Kidney (tissue), 14 donors: ENCODE results near the gene ALDH8A1. TPM values are rescaled to one million over a fixed set of nuclear protein-coding genes. Genes with fewer than 3 reads are reported as not detected.

ENCODE experiments used
- DNase-seq, 5 donors: peaks; one replicate each; pipeline ENCODE4 v3.0.0-alpha.2; 2013 to 2020
- FAIRE-seq: peaks from 2 replicates; lab custom pipeline; 2012; peaks lifted over from hg19 to GRCh38; lab: Jason Lieb, UNC
- H3K27ac ChIP-seq, 2 donors: one replicate each; pipeline ENCODE4 v1.7.0; 2013; ENCODE audit warnings: low read depth in 2 of 2, low read length in 2 of 2, inconsistent platforms in 1 of 2
- H3K27me3 ChIP-seq: one replicate; pipeline ENCODE4 v1.7.1; 2013; ENCODE audit warnings: low read length, inconsistent platforms; ENCODE audit not compliant: control insufficient read depth, insufficient read depth
- H3K36me3 ChIP-seq, 3 donors: one replicate each; pipeline versions ENCODE4 v1.7.0 to v1.7.1; 2013; ENCODE audit warnings: low read length in 3 of 3, control low read depth in 1 of 3, inconsistent platforms in 1 of 3; ENCODE audit not compliant: insufficient read depth in 3 of 3, control insufficient read depth in 2 of 3
- H3K4me1 ChIP-seq, 3 donors: one replicate each; pipeline versions ENCODE4 v1.7.0 to v1.7.1; 2013; ENCODE audit warnings: low read length in 3 of 3, inconsistent platforms in 1 of 3, low read depth in 1 of 3; ENCODE audit not compliant: control insufficient read depth in 2 of 3, insufficient read depth in 2 of 3
- H3K4me3 ChIP-seq, 3 donors: one replicate each; pipeline versions ENCODE4 v1.7.0 to v1.8.1; 2013; ENCODE audit warnings: low read length in 3 of 3, control low read depth in 1 of 3, inconsistent platforms in 1 of 3
- H3K9ac ChIP-seq, 3 donors: one replicate each; pipeline versions ENCODE4 v1.7.0 to v1.7.1; 2013; ENCODE audit warnings: low read length in 3 of 3, control low read depth in 1 of 3, inconsistent platforms in 1 of 3
- H3K9me3 ChIP-seq, 3 donors: one replicate each; pipeline versions ENCODE4 v1.7.0 to v1.7.1; 2013; ENCODE audit warnings: low read length in 3 of 3, control low read depth in 1 of 3, inconsistent platforms in 1 of 3; ENCODE audit not compliant: control insufficient read depth in 2 of 3, insufficient read depth in 1 of 3
- intact Hi-C: fragments of 100-400 bp; cut with DNase I; formaldehyde crosslinking; loops from one replicate; pipeline ENCODE4 v1.11.1; 2022
- polyA plus RNA-seq: library from polyadenylated mRNA; stranded (reverse); fragments of 350-450 nt; fragmentation: Illumina TruSeq; extraction: RNeasy Lipid Tissue Mini Kit (QIAGEN cat#74804); gene quantifications from one replicate; pipeline ENCODE4 v1.2.3, GENCODE V29; 2014; ENCODE audit warnings: low read depth, low replicate concordance; ENCODE audit not compliant: insufficient read depth
- total RNA-seq: library from RNA; stranded (reverse); fragmentation: NEBNext Ultra II Directional; extraction: Animal tissue kit (Norgen Biotek cat#: 25700); gene quantifications from one replicate; pipeline ENCODE4 v1.2.1, GENCODE V29; 2021
- TF ChIP-seq, protein P1 (sequence below): IDR thresholded peaks from 3 replicates; pipeline ENCODE4 v1.5.1; 2012; ENCODE audit warnings: mild to moderate bottlenecking, moderate library complexity, borderline replicate concordance; ENCODE audit not compliant: insufficient read depth; ENCODE audit errors: extremely low read depth
- donor health status: control.
- donor health status: control.
- donor health status: control.
- donor health status: control.
- donor health status: control.
- donor health status: DM: yes; HTN: yes; CAD: no.
- donor health status: Normal renal cell carcinoma (clear cell type).

ALDH8A1 gene
- total and polyA plus RNA-seq, 2 donors from 2014 or later, result 11.2 to 56.7 TPM

DNA sequence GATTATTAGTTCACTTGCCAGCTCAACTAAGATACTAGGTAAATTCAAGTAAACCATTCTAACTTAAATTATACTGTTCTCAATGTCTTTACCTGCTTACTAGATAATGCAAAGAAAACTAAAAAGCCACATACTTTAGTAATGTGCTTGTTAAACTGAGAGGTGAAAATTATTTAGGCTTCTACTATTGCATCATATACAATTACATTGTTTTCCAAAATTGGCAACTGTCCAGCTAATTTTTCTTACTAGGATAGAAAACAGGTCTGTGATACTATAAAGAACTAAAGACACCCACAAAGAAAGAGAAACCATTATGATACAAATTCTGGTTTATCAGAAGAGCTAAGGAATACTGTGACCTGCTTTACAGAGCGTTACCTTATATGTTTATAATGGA, 45.6 kb upstream of the ALDH8A1 start:
- no peaks in the 10 kb centered on the region for H3K27me3 ChIP-seq
- no peaks in the 10 kb centered on the region for H3K9me3 ChIP-seq
- no peak overlapping the region for H3K27ac ChIP-seq
- FAIRE-seq (no peak), DNase-seq (no peak)
- no peak overlapping the region for H3K4me3 ChIP-seq
- TF ChIP-seq, protein P1, sequence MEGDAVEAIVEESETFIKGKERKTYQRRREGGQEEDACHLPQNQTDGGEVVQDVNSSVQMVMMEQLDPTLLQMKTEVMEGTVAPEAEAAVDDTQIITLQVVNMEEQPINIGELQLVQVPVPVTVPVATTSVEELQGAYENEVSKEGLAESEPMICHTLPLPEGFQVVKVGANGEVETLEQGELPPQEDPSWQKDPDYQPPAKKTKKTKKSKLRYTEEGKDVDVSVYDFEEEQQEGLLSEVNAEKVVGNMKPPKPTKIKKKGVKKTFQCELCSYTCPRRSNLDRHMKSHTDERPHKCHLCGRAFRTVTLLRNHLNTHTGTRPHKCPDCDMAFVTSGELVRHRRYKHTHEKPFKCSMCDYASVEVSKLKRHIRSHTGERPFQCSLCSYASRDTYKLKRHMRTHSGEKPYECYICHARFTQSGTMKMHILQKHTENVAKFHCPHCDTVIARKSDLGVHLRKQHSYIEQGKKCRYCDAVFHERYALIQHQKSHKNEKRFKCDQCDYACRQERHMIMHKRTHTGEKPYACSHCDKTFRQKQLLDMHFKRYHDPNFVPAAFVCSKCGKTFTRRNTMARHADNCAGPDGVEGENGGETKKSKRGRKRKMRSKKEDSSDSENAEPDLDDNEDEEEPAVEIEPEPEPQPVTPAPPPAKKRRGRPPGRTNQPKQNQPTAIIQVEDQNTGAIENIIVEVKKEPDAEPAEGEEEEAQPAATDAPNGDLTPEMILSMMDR, result no peak
- intact Hi-C loops, result no loop called here
- H3K4me1 ChIP-seq, result no peaks in the 10 kb centered on the region
- peaks cover 0 to 7% (median 5%) of the 10 kb centered on the region in 3 donors for H3K36me3 ChIP-seq
- H3K9ac ChIP-seq, result no peak overlapping the region

DNA sequence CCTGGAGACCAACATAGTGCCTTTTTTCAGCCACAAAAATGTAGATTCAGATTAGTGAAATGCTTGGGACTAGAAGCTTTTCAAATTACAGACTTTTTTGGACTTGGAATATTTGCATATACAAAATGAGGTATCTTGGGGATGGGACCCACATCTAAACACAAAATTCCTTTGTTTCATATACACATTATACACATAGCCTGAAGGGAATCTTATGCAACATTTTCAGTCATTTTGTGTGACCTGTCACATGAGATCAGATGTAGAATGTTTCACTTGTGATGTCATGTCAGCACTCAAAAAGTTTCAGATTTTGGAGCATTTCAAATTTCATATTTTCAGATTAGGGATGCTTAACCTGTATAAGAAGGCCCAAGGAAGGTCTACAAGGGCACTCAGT, 44.5 kb upstream of the ALDH8A1 start:
- H3K36me3 ChIP-seq, result peaks cover 0 to 7% (median 5%) of the 10 kb centered on the region in 3 donors
- intact Hi-C loops, result no loop called here
- FAIRE-seq, result no peak

DNA sequence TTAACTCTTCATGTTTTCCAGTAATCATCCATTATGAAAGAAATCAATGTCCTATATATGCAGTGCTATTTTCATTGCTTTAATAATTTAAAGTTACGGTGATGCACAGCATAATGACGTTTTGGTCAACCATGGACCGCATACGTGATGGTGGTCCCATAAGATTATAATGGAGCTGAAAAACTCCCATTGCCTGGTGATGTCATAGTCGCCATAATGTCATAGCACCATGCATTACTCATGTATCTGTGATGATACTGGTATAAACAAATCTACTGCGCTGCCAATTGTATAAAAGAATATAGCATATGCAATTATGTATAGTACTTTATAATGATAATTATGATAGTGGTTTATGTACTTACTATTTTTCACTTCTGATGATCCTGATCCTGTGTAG, 42.3 kb upstream of the ALDH8A1 start:
- H3K4me3 ChIP-seq, result no peak overlapping the region
- H3K36me3 ChIP-seq, result peaks cover 0 to 5% (median 4%) of the 10 kb centered on the region in 3 donors
- no peaks in the 10 kb centered on the region for H3K9me3 ChIP-seq
- intact Hi-C loops, result no loop called here
- H3K27ac ChIP-seq, result no peak overlapping the region
- H3K4me1 ChIP-seq, result no peaks in the 10 kb centered on the region
- FAIRE-seq, result no peak
- no peak overlapping the region for H3K9ac ChIP-seq
- DNase-seq, result no peak
- H3K27me3 ChIP-seq, result no peaks in the 10 kb centered on the region
- TF ChIP-seq, protein P1, result no peak

More for the DNA sequence above, 44.5 kb upstream of the ALDH8A1 start:
- TF ChIP-seq, protein P1, result no peak
- Histone ChIP-seq H3K9me3 (no peaks in the 10 kb centered on the region), H3K4me1 (no peaks in the 10 kb centered on the region), H3K27me3 (no peaks in the 10 kb centered on the region), H3K9ac (no peak overlapping the region), H3K27ac (no peak overlapping the region), H3K4me3 (no peak overlapping the region)
- no peak for DNase-seq

DNA sequence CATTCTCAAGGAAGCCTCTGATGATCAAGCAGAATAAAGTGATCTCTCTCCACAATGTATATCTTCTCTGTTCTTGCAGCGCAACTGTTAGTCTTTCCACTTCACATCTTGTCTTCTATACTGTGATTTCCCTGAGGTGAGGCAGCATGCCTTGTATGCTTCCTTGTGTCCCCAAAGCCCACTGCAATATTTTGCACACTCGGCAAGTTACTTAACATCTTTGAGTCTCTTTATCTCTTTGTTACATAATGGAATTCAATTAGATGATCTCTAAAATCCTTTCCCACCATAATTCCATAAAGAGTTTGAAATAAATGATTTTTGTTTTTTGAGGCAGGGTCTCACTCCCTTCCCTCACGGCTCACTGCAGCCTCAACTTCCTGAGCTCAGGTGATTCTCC, 40.4 kb upstream of the ALDH8A1 start:
- no peak overlapping the region for H3K27ac ChIP-seq
- no peak overlapping the region for H3K9ac ChIP-seq
- peaks cover 2 to 9% (median 2%) of the 10 kb centered on the region in 3 donors for H3K36me3 ChIP-seq
- H3K9me3 ChIP-seq, result no peaks in the 10 kb centered on the region
- intact Hi-C loops, result no loop called here
- TF ChIP-seq, protein P1, result no peak
- no peaks in the 10 kb centered on the region for H3K27me3 ChIP-seq
- H3K4me1 ChIP-seq, result no peaks in the 10 kb centered on the region
- no peak for DNase-seq
- no peak overlapping the region for H3K4me3 ChIP-seq
- no peak for FAIRE-seq
